Measurements from ENCODE around the gene THBS1.

The THBS1 gene

GRCh38 chr15:39589815-39590644 is 9.2 kb downstream of the THBS1 start:
- DNase-seq, result no peak

GRCh38 chr15:39591141-39591895 is 10.4 kb downstream of the THBS1 start:
- no peak for DNase-seq

GRCh38 chr15:39591896-39592315 is 11.0 kb downstream of the THBS1 start:
- DNase-seq, result no peak

GRCh38 chr15:39592500-39592899 is 11.6 kb downstream of the THBS1 start:
- no peak for DNase-seq

GRCh38 chr15:39593071-39593655 is 12.3 kb downstream of the THBS1 start:
- no peak for DNase-seq

GRCh38 chr15:39593656-39594445 is 13.0 kb downstream of the THBS1 start:
- DNase-seq, result no peak

- no peak for DNase-seq
Measured at GRCh38 chr15:39594446-39595337, 13.8 kb downstream of the THBS1 start.

- DNase-seq, result no peak
Measured at GRCh38 chr15:39595338-39596221, 14.7 kb downstream of the THBS1 start.

- no peak for DNase-seq
Measured at GRCh38 chr15:39596358-39597051, 15.6 kb downstream of the THBS1 start.

GRCh38 chr15:39597336-39597735 is 16.5 kb downstream of the THBS1 start:
- no peak for DNase-seq

GRCh38 chr15:39597751-39598185 is 16.9 kb downstream of the THBS1 start:
- DNase-seq, result no peak

- no peak for DNase-seq
Measured at GRCh38 chr15:39598186-39598850, 17.4 kb downstream of the THBS1 start.

- DNase-seq, result no peak
Measured at GRCh38 chr15:39598958-39599845, 18.3 kb downstream of the THBS1 start.

- DNase-seq, result no peak
Measured at GRCh38 chr15:39599871-39600270, 19.0 kb downstream of the THBS1 start.

GRCh38 chr15:39602143-39602542 is 21.3 kb downstream of the THBS1 start:
- no peak for DNase-seq

GRCh38 chr15:39605146-39605545 is 24.3 kb downstream of the THBS1 start:
- DNase-seq, result no peak

- no peak for DNase-seq
Measured at GRCh38 chr15:39608185-39609139, 27.6 kb downstream of the THBS1 start.
